H4 (cell line): ENCODE results near the gene SYT9. TPM values are rescaled to one million over a fixed set of nuclear protein-coding genes. Genes with fewer than 3 reads are reported as not detected.
A peak's percentile ranks its signal among the peaks of the same experiment; 100 is the strongest.
"Not testable (repeated sequence)": the region's sequence is repeated elsewhere in the genome, so short reads cannot be mapped to it uniquely, and the experiment has no call there.

ENCODE experiments used
- DNase-seq: peaks from one replicate; pipeline ENCODE4 v3.0.0-alpha.2; 2015; ENCODE audit warnings: low spot score
- total RNA-seq: library from RNA; depleted of rRNA; stranded (reverse); fragments of >200 nt; shearing (Covaris generic); gene quantifications from 2 replicates; pipeline ENCODE4 v1.2.3, GENCODE V29; 2014

The SYT9 gene
- total RNA-seq, 1 experiment from 2014 or later = not detected

DNA sequence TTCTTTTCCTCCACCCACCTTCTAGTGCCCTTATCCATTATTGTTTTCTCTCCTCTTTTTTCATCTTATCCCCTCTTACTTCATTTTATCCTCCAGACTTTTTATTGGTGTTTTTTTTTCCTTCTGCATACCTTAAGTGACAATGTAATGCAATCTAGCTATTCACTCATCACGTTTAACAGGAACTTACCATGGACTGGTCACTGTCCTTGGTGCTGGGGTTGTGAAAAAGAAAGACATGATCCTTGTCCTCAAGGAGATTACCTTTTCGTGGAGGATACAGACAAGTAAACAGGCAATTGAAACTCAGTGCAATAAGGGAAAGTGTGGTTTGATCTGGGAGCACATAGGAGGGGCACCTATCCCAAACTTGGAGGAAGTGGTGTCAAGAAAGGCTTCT lies 20.7 kb downstream of the SYT9 start:
- DNase-seq = no peak

DNA sequence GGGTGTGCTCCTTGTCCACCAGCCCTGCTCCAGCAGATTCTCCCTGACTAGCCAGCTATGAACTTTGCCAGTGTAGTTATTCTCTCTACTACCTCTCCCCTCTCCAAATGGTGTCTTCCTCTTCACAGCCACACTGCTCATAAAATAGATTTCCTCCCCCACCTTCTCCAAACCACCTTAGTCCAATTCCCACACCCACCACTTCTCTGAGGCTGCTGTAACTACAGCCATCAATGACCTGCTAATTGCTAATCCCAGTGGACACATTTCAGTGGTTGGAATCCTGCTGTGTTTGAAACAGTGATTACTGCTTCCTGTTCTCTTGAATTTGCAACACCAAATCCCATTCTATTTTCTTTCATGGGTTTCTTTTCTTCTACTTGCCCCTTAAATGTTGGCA lies 23.4 kb downstream of the SYT9 start:
- DNase-seq = no peak

DNA sequence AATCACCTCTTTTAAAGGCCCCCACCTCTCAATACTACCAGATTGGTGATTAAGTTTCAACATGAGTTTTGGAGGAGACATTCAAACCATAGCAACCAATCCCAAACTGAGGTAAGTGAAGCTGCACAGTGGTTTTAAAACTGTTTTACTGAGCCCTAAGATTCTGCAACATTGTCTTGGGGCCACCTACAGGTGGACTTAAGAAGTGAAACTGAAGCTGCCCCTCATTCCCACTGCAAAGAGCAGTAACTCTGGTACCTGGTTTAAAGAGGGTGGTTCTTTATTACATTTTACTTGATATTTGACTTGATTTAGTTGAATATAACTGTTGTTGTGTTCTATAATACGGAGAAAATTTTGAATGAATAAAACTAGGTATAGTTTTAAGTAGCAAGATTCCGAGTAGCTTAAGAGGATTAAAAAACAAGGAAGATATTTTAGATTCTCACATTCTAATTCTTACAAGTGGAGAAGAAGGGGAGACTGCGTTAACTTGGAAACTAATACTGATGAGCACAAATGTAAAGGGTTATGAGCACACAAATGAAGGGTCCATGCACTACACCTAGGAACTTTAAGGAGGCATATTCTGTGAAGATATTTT lies 26.7 kb downstream of the SYT9 start:
- DNase-seq = peak; percentile 19

DNA sequence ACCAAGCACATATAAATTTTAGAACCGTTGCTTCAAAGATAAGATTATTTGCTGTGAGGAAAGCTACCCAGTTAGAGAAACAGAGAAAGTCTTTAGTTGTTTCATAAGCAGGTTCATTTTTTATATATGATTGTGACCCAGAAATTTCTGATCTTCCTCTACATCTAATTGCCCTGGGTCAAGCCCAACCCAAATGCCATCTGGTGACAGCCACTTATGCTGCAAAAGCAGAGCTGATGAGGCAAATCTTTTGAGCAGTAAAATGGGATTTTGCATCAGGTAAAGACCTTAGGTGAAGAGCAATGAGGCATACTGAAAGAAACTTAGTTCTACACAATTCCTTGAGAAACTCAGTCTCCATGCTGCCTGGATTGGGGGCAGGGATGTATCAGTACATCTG lies 28.0 kb downstream of the SYT9 start:
- no peak for DNase-seq

DNA sequence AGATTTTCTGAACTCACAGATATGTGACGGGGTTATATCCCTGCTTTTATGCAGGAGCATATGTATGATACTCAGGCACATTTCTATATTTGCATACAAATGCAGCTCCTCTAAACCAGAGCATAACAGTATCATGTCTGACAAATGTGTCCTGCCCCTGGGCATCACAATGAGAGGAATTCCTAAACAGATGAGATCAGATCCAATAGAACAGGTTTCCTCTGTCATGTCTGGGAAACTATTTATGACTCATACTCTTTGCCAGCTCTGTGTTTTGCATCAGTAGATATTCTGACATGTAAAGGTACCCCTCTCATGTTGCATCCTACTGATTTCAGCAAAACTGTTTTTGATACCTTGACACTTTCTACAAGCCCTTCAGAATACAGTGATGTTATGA lies 29.4 kb downstream of the SYT9 start:
- peak; percentile 10 for DNase-seq

DNA sequence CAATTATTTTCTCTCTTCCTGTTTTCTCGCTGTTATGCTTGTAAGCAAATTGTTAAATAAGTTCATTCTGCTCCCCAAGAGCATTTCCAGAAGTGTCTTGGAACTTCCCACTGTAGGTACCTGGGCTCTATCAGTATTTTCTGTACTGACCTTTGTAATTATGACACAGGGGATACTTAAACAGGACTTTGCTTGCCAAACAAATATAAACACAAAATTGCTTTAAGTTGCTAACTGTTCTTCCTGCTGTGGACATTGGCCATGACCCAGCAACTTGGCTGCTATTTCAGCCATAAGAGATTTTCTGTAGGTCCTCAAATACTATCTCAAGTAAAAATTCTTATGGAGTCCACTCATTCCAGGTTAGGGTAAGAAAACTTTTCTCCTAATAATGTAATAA lies 30.1 kb downstream of the SYT9 start:
- no peak for DNase-seq

DNA sequence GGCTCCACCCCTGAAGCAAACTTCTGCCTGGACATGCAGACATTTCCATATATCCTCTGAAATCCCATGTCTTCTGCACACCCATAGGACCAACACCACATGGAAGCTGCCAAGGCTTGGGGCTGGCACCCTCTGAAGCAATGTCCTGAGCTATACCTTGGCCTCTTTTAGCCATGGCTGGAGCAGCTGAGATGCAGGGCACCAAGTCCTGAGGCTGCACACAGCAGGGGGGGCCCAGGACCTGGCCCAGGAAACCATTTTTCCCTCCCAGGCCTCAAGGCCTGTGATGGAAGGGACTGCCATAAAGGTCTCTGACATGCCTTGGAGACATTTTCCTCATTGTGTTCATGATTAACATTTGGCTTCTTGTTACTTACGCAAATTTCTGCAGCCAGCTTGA lies 34.5 kb downstream of the SYT9 start:
- DNase-seq = no peak

DNA sequence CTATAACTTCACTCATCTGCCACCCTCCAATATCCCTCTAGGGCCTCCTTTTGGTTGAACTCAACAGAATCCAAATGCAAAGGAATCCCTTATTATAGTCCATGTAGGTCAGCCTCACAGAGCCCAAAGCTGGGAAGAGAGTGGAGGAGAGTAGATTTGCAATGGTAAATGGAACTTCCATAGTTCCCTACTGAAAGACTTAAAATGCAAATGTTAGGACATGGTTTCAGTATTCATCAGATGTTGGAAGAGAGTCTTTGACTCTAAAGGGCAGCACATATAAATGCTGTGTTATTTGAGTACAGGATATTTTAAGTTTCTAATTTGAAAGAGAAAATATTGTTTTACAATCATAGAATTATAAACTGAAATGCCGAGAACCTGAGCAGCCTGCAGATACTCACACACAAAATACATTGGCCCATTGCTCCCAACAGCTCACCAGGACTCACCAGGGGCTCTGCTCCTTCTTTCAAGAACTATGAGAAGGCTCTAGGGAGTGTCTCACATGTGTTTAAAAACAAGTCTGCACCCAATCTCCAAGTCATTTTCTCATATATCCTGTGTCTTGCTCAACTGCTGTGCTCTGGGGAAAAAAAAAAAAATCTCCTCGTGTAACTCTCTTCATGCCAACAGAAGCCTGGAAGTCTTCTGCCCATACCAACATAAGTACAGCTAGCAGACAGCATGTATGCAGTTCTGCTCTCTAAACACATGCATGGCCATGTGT lies 39.6 kb downstream of the SYT9 start:
- DNase-seq = no peak

DNA sequence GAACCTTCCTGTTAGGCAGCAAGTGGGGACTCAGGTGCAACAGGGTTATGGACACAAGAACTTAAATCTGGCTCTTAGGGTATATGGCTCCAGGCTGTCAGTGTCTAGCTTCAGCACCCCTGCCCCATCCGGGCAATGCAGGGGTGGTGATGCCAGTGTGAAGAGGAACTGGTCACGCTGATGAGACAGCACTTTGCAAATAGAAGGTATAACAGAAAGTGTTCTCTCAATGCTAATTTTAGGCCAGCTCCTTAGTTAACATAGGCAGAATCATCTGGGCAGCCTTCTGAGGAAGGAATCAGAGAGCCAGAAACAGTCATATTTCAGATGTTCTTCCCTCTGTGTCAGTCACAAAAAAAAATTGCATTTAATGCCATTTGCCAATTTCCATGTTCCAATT lies 41.2 kb downstream of the SYT9 start:
- no peak for DNase-seq

DNA sequence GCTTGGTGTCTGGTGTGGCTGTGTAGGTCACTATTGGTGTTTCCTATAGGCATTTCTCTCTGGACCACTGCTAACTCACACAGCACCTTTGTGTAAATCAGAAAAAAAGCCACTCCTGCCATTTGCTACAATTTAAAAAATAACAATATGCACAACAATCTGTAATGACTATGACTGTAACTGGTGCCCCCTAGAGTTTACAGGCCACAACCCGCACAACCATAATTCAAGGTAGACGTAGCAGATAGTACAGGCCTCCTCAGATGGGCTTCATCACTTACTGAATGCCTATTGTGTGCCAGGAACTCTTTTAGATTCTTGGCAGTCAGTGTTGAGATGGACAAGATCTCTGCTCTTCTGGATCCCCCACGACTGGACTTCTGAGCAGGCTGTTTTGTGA lies 47.7 kb downstream of the SYT9 start:
- DNase-seq = no peak

DNA sequence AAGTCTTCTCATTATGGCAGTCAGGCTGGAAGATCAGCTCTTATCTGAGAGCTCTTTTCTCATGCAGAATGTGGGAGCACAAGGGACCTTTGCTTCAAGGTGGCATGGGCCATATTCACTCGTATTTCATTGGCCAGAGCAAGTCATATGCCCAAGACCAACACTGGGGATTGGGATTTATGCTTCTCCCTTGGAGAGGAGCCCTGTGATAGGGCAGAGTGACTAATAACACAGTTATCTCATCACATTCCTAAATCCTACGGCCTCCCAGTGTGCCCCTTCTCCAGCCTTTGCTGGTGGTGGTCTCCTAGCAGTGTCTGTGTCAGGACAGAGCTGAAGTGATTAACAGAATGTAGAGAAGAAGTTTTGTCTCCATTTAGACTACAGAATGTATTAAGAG lies 48.6 kb downstream of the SYT9 start:
- no peak for DNase-seq

DNA sequence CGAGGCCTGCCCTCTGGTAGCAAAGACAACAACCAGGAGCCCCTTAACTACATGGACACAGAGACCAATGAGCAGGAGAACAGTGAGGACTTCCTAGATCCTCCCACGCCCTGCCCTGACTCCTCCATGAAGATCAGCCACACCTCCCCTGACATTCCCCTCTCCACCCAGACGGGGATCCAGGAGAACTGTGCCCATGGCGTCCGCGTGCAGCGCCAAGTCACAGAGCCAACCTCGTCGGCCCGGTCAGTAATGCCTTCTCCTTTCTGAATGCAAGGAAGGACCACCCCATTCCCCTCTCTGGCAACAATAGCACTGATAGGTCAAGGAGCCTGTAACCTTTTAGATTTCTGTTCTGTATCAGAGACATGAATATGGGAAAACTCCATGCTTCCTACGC lies 51.4 kb downstream of the SYT9 start:
- DNase-seq = no peak

DNA sequence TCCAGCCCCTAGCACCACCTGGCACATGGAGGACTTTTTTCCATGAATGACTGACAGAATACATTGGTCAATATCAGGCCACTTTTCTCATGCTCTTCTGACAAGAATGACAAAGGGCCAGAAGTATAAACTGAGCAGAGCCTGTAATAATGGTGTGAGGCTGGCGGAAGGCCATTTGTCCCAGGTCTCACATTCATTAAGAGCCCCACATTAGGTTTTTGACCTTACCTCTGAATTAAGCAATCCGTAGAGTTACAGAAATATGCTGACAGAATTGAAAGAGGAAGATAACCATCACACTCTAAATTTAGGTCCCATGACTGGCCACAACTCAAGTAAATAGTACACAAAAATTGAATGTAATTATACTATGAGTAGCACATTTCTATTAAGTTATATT lies 55.2 kb downstream of the SYT9 start:
- DNase-seq = no peak

DNA sequence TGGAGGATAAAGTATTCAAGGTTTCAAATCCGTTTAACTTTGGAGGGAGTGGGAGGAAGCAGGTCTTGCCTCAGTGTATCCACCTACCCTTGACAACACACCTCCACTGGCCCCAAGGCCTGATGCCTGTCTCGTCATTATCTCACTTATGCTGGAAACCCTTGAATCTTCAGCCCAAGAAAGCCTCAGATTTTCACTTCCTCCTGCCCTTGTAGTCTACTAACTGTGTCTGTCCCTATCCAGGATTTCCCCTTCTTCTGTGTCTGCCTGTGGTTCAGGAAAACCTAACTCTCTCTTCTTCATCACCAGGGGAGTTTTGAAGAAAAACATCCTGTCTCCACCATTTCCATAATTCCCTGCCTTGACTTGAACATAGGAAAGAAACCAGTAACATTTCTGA lies 56.1 kb downstream of the SYT9 start:
- no peak for DNase-seq

DNA sequence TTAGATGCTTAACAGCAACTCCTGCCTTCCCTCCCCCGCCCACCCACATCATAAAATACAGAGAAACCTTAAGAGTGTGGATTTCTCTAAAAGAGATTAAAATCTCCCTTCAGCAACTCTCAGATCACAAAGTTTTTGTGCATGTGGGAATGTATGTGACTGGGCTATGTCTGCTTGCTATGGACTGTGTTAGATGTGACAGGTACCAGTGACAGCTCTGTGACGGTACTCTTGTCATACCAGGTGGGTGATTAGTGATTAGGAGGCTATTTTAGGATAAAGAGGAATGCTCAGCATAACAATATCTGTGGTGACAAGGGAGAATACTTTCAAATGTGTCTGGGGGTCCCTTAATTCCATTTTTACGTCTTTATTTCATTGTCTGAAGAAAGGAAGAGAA lies 60.2 kb downstream of the SYT9 start:
- no peak for DNase-seq

DNA sequence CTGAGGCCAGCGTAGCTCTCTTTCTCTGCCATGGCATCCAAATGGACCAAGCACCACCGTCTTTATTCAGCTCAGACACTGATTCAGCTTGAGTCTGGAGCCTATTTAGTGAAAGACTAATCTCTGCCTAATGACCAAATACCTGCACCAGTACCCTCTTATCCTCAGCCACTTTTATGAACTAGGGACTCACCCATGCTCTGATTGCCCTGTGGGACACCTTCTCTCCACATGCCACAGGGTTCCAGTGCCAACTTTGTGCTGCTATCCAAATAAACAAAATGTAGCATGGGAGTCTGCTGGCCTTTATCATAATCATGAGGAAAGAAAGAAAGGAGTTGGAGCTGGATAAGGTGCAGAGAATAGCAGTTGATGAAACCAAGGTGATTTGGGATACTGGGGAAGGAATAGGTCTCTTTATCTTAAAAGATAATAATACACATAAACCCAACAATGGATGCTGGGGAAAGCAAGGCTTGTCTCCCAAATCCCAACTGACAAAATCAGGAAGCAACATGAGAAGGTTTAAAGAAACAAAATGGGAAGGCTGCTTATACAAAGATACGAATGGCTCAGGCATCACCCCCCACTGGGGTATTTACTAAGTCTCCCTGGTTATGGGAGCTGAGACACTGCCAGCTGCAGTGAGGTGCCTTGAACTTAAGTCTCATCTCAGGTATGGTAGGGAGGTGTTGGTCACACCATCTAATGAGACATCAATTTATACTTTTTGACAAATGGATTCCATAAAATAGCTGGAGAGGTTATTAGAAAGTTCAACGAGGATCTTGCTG lies 63.3 kb downstream of the SYT9 start:
- DNase-seq = no peak

DNA sequence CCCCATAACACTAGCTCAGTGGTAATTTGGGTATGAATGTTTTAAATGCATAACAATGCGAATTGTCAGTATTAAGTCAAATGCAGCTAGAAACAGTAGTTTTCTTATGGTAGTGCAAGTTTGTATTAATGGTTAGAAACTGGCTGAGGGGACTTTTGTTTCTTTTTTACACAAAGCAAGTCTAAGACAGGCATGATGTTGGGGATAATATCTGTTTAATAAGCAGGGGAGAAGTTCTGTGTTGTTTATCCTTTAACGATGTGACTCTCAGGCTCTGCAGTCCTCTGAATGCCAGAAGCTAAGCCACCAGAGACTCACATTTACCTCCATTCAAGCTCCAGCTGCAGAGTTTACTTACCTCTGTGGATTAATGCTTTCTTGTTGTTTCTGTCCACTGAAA lies 67.8 kb downstream of the SYT9 start:
- no peak for DNase-seq

DNA sequence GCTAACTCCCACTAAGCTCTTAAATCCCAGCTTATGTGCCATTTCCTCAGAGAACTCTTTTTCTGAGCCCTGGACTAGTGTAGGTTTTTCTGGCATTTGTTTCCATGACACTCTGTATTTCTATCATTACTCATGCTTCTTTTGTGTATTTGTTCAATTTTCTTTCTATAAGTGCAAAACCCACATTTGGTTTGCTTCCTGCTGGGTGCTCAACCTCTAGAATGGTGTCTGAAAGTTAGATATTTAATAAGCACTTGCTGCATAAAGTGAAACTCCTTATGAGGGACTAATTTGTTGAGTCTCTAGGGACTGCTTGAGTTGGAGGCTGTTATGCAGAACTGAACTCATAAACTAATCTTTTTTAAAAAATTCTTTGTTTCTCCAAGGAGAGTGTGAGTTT lies 68.6 kb downstream of the SYT9 start:
- DNase-seq = no peak

DNA sequence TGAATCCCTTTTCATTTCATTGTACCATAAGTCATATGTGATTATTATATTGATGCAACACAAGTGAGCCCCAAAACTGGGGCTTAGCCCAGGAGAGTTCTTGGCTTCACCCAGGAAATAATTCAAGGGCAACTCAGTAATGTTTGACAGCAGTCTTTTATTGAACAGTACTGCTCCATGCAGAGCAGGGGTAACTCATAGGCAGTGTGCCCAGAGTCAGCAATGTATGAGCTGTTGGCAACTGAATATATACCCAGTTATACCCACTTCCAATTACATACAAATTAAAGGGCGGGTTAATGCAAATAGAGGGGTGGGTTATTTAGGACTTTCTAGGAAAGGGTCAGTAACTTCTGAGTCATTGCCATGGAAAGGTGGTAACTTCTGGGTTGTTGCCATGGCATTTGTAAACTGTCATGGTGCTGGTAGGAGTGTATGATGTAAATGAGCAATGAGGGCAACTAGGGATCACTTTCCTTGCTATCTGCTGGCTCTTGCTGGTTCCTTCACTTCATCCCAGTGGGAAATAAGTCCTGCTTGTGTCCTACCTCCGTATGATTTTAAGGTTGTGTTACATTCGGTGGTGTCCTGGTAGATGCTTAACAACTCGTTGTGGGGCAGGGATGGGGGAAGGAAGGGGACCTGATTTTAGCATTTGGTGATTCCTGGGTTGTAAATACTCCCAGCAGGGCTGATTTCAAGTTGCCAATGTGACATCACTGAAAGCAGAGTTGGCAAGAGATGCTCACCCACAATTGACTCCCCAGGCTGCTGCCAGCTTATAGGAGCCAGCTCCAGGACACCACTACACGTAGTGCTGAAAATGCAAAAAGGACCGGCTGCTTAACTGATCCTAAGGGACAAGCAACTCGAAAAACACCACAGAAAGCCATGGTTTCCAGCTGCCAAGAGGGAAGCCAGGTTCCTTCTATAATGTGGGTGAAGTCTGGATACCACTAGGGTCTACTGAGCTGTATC lies 70.1 kb downstream of the SYT9 start:
- DNase-seq = no peak

DNA sequence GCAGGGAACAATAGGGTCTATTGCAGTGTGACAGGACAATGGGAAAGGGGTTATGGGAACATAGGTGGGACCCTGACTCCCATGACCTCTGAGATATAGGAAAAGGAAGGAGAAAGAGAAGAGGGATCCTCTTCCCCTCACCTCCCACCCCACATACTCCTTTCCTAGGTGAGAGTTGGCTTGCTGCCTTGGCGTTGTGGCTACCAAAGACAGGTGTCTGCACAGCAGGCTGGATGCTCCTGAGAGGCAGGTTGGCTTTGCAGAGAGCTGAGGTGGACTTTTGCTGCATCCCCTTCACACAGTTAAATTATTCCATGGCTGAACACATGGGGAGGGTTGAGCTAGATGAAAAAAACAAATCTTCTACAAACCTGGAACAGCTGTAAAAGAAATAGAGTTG lies 80.7 kb downstream of the SYT9 start:
- DNase-seq = no peak

DNA sequence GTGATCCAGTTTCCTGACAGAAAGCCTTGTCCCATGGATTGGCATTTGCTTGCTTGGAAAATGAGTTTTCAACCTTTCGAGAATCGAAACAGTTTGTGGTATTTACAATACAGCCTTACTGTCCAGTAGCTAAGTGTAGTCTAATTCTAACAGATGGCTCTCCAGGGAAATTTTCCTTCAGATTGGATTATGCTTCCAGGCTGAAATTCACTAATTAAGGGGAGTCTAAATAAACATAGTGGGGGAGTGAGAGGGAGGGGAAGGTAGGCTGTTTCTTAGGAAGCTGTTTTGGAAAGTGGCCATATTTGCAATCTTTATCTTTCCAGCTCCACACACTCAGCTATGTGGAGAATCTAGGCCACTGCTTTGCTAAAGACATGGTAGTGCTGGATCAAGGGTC lies 81.3 kb downstream of the SYT9 start:
- DNase-seq = no peak

DNA sequence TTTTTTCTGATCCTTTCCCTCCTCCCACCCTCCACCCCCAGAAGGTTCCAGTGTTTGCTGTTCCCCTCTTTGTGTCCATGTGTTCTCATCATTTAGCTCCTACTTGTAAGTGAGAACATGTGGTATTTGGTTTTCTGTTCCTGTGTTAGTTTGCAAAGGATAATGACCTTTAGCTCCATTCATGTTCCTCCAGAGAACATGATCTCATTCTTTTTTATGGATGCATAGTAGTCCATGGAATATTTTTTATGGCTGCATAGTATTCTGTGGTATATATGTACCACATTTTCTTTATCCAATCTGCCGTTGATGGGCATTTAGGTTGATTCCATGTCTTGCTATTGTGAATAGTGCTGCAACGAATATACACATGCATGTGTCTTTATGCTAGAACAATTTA lies 83.7 kb downstream of the SYT9 start:
- DNase-seq = not testable (repeated sequence)
